HG03108 (cell line): ENCODE data around the gene HEMK1.

ENCODE experiments used
- ATAC-seq: cut with Tn5 transposase; IDR thresholded peaks from one replicate; pipeline ENCODE4 v1.9.1; 2021; ENCODE audit warnings: moderate library complexity; ENCODE audit not compliant: unreplicated experiment

The HEMK1 gene

GRCh38 chr3:50572801-50573371 is 3.6 kb downstream of the HEMK1 start:
- no peak for ATAC-seq

DNA sequence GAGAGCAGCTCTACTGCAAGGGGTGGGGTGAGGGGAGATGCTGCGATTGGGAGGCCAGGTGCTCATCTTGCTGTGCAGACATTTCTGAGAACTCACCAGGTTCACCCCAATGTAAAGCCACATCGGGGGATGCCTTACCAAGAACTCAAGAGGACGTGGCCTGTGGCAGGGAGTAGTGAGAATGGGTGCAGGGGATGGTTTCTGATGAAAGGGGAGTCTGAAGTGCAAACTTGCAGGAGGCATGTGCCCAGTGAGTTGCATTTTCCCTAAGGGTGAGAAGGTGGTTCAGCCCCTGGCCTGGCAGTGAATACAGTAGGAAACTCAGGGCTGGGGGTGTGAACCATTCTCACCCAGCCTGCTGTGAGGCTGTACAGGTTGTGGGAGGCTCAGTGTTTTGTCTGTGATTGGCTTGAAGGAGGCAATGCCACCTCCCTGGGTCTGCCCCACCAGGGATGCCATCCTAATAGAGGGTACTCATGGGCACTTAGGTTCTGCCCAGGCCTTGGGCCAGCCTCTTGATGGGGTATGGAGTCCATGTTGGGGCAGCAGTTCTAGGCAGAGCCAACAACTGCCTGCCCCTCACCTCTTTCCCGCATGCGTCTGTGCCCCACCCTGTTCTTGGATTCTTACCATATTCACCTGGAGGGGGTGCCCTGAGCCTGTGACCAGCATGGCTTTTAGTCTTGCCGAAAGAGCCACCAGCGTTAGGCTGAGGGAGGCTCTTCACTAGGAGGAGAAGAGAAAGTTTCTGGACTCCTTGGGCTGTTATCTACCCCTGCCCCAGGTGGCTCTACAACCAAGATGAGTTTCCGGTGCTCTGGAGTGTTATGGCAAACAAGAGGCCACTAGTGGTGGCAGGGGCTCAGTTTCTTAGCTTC is 4.5 kb downstream of the HEMK1 start:
- no peak for ATAC-seq

- ATAC-seq: no peak
Observed at GRCh38 chr3:50574444-50574831, 5.1 kb downstream of the HEMK1 start.

- ATAC-seq: no peak
Observed at GRCh38 chr3:50575372-50575771, 6.0 kb downstream of the HEMK1 start.

GRCh38 chr3:50577348-50577747 is 8.0 kb downstream of the HEMK1 start:
- no peak for ATAC-seq

- no peak for ATAC-seq
Observed at GRCh38 chr3:50580683-50581458, 11.5 kb downstream of the HEMK1 start.

DNA sequence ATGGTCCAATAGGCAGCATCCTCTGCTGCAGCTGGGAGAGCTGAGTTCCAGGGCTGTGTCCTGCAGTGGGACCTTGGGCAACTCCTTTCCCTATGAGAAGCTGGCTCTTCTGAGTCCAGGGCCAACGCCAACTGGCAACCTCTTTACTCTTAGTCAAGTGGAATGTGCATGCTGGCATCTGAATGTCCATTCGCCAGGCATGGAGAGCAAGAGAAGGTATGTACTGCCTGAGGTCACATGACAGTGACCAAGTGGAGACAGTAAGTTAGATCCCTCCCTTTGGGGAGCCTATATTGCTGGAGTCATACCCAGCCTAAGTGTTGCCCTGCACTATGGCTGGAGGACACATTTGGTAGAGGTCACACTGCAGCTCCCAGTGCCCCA is 12.1 kb downstream of the HEMK1 start:
- no peak for ATAC-seq

GRCh38 chr3:50582083-50582482 is 12.8 kb downstream of the HEMK1 start:
- ATAC-seq: no peak

DNA sequence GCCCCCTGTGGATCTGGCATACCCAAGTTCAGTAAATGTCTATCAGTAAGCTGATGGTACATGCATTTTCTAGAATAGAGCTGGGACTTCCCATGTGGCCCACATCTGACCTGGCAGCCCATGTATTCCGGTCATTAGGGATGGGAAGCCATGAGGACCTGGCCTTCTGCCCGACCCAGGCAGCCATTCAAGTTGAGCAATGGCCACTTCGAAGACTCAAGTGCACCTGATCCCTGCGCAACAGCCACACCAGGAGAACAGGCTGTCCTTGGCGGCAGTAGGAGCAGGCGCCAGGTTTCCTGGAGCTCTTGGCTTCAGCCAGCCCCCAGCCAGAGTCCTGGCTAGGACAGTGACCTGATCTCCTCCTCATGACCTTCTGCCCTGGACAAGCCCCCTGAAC is 14.6 kb downstream of the HEMK1 start:
- no peak for ATAC-seq

GRCh38 chr3:50584391-50584790 is 15.1 kb downstream of the HEMK1 start:
- no peak for ATAC-seq

DNA sequence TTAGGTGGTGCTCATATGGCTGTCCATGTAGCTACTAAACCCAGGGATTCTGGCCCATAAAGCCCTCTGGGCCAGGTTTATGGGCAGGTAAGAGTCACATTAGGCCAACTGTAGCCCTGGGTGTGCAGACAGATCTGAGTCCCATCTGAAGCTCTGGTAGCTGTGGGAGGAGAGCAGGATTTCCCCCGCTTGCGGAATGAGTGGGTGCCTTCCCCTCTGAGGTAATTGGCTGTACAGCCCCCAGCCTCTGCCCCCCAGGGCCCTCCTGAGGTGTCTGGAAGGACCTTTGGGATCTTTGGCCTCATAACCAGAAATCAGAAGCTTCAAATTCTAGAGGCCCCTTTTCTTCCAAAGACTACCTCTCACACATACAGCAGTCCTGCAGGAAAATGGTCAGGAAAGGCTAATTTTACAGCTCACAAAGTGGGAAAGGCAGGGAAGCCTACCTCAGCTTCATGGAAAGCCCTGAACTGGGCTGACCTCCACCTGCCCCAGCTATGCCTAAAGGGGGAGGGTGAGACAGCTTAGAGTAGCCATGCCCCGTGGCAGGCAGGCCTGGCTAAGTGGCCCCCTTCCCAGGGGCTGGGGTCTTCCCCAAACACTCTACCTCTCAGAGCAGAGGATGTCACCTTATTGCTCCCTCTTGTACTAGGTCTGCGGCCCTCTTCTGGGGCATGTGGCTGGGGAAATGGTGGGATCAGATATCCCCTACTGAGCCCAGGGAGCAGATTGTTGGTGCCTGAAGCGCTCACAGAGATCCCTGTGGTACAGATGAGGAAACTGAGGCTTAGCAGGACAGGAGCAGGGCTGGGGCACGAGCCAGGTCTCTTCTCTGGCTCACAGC is 16.8 kb downstream of the HEMK1 start:
- no peak for ATAC-seq

DNA sequence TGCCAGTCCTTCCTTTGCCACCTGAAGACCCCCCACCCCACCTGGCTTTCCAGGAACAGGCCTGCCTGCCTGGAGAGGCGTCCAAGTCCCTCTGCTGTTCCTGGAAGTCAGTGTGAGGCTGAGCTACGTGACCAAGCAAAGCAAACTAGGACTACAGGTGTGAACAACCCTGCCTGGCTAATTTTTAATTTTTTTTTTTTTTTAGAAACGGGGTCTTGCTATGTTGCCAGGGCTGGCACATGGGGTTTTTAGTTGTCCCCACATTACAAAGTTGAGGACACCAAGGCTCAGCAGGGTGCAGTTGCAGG is 17.4 kb downstream of the HEMK1 start:
- no peak for ATAC-seq

GRCh38 chr3:50587373-50587772 is 18.1 kb downstream of the HEMK1 start:
- no peak for ATAC-seq

DNA sequence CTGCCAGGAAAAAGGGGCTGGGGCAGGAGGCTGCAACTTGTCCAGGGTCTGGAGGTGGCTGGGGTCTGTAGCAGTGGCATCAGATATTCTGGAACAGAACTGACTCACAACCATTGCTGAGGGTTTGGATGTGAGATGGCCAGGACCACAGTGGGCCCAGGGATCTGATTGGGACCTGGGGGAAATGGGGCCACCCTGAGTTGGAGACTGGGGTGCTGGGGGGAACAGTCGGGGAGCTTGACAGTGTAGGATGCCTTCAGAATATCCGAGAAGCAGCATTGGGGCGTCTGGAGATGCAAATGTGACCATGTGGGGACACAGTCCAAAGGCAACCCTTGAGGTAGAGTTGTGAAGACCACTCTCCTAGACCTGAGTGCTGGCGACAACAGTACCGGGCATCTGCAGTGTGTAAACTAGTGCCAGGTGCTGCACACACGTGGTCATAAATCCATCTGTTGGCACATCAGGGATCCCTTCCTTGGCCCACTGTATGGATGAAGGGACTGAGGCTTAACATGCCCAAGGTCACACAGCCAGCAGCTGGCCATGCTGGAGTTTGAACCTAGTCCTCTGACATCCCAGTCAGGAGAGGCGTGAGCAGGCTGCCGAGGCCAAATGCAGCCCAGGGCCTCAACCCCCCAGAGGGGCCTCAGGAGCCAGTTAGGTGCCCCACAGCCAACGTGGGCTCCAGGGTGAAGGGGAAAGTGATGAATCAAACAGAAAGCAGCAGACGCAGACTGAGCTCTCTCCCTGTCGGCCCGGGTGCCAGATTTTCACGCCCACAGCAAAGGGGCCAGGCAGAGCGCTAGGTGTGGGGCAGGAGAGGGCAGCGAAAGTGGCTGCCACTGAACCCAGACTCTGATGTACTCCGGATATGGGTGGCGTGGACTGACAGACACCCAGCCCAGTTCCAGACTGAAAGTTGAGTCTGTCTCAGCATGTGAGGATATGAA is 18.8 kb downstream of the HEMK1 start:
- ATAC-seq: no peak

DNA sequence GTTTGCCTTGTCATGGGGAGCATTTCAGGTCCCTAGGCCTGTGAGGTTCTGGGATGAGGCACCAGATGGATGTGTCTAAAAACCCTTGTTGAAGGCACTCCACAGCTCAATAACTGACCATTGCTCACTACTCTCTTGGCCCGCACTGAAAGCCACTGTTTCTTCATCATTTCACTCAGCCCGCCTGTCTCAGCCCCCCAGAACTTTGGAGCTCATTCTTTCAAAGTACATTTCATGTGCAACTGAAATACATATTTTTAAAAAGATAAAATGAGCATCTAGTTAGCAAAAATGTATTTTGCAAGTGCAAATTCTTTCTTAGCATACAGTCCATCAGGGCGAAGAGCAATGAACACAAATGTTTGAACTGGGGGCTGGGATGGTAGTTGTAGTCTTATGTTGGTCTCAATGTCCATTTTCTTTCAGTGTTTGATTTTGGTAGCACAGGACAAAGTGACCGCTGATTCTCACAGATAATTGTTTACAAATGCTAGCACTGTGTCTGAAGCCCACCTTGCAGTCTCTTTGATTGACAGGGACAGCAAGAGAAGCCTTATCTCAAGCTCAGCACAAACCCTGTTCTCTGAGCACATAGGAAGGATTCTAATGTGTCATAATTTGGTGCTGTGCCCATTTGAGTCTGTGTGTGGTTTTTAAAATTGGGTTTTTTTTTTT is 19.6 kb downstream of the HEMK1 start:
- no peak for ATAC-seq

GRCh38 chr3:50591196-50591741 is 21.9 kb downstream of the HEMK1 start:
- ATAC-seq: no peak

- no peak for ATAC-seq
Observed at GRCh38 chr3:50592568-50592967, 23.2 kb downstream of the HEMK1 start.

DNA sequence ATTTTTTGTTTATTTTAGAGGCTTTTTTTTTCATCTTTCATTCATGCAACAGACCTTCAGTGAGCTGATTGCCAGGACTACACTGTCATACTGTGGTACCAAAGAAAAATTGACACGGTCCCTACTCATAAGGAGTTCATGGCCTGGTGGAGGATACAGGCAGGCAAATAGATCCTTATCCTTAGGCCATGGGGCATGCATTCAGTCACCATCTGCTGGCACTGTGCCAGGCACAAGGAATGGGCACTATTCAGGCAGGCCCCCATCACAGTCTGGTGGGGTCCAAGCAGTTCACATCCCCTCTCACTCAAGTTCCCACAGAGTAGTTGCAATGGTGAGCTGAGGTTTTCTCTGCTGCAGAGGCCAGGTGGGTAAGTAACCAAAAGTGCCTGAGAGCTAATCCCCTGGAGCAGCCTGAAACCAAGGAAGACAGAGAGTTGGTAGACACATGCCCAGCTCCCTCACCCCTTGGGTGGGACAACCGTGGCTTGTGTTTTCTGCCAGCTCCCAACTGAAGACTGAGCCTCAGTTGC is 25.0 kb downstream of the HEMK1 start:
- ATAC-seq: no peak

DNA sequence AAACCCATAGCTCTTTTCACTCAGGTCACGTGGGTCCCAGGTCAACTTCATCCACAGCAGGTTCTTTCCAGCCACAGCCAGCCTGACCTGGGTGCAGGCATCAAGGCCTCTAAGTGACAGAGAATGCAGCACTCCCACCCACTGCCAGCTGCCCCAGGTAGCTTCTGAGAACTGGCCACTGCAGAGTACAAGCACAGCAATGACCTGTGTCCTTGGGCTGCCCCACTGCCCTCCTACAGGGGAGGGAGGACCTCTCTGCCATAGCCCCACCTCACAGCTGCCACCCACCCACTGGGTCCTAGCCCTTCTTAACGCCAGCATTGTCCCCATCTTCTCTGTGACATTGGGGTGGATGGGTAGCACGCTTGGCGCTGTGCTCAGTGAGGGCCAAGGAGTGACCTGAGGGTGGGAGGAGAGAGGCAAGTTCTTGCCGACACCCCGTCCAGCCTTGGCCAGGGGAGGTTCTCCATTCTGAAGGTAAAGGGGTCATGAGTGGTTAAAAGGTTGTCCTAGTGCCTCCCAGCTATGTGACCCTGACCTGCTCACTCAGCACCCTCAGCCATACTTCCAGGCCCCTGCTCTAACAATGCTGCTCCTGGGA is 29.9 kb downstream of the HEMK1 start:
- ATAC-seq: no peak
